K562 (cell line): Measurements from ENCODE around the gene CFAP54. TPM values are rescaled to one million over a fixed set of nuclear protein-coding genes. Genes with fewer than 3 reads are reported as not detected.

ENCODE experiments used
- ATAC-seq: fragments of 200-7000 bp; cut with Tn5 transposase; 3 replicates; pipeline ENCODE4 v1.9.1; 2020; ENCODE audit warnings: moderate library complexity
- BruUV-seq: library from RNA; stranded (reverse); fragments of 400-500 nt; replicated peaks from 2 replicates; lab custom pipeline; 2021; lab: Mats Ljungman, UMichigan
- CTCF ChIA-PET: fragments of 300-600 bp; formaldehyde crosslinking; extraction: SDS; loops from one replicate; lab custom pipeline; 2021; ENCODE audit warnings: low intra/inter-chr PET ratio; lab: Yijun Ruan, JAX
- POLR2A ChIA-PET: fragments of 300-600, 350-650 bp; sonication (Branson Sonifier 250); formaldehyde crosslinking; extraction: SDS; loops from one replicate; lab custom pipeline; 2021; ENCODE audit warnings: antibody characterized with exemption, inconsistent platforms; lab: Yijun Ruan, JAX
- DNase-seq, 4 experiments: peaks; one replicate each; pipeline versions ENCODE4 v3.0.0 to v3.0.0-alpha.2; 2011 to 2018; ENCODE audit warnings: low spot score in 3 of 4, mixed read lengths in 3 of 4; ENCODE audit errors: extremely low read depth in 1 of 4
- FAIRE-seq: peaks from 2 replicates; lab custom pipeline; 2011; peaks lifted over from hg19 to GRCh38; lab: Jason Lieb, UNC
- H2AFZ ChIP-seq: 2 replicates; pipeline ENCODE4 v1.6.0; 2011; ENCODE audit warnings: low read depth, low read length, control low read depth, inconsistent platforms
- H3K27ac ChIP-seq: fragments of 200-600 bp; 3 replicates; pipeline ENCODE4 v1.8.0; 2011; ENCODE audit warnings: low read depth, mild to moderate bottlenecking, control low read depth, inconsistent platforms, low read length, moderate library complexity, mixed read lengths; ENCODE audit errors: extremely low read depth
- H3K27me3 ChIP-seq, 2 experiments: fragments of 300-600 bp in 1 of 2; 2 replicates in 1 of 2; 3 replicates in 1 of 2; pipeline versions ENCODE4 v1.6.0 to v1.8.0; 2011; ENCODE audit warnings: inconsistent platforms in 2 of 2, low read length in 2 of 2, mild to moderate bottlenecking in 1 of 2, mixed read lengths in 1 of 2, moderate library complexity in 1 of 2; ENCODE audit not compliant: control insufficient read depth in 2 of 2, insufficient read depth in 2 of 2
- H3K36me3 ChIP-seq: fragments of 300-600 bp; 3 replicates; pipeline ENCODE4 v1.8.0; 2011; ENCODE audit warnings: mild to moderate bottlenecking, low read length, inconsistent platforms; ENCODE audit not compliant: control insufficient read depth, insufficient read depth
- H3K4me1 ChIP-seq, 2 experiments: fragments of 200-600 bp in 1 of 2; replicated peaks in 1 of 2; 2 replicates in 1 of 2; 3 replicates in 1 of 2; pipeline versions ENCODE4 v1.5.1 to v1.8.0; 2011; ENCODE audit warnings: inconsistent platforms in 2 of 2, low read length in 2 of 2, mild to moderate bottlenecking in 1 of 2, mixed read lengths in 1 of 2, moderate library complexity in 1 of 2; ENCODE audit not compliant: control insufficient read depth in 2 of 2, insufficient read depth in 2 of 2
- H3K4me2 ChIP-seq: 2 replicates; pipeline ENCODE4 v1.6.1; 2011; ENCODE audit warnings: low read length, control low read depth, inconsistent platforms, mixed read lengths; ENCODE audit not compliant: insufficient read depth
- H3K4me3 ChIP-seq: fragments of 200-600 bp; sonication (generic), shearing (Covaris generic); 2 replicates; pipeline ENCODE4 v1.5.1; 2016; ENCODE audit warnings: control low read depth, inconsistent platforms
- H3K79me2 ChIP-seq: fragments of 200-600 bp; 3 replicates; pipeline ENCODE4 v1.8.0; 2011; ENCODE audit warnings: low read length, inconsistent platforms; ENCODE audit not compliant: control insufficient read depth, insufficient read depth
- H3K9ac ChIP-seq, 2 experiments: 2 replicates each; pipeline versions ENCODE4 v1.6.0 to v1.6.1; 2011; ENCODE audit warnings: low read depth in 2 of 2, low read length in 2 of 2, control low read depth in 1 of 2, inconsistent platforms in 1 of 2, mild to moderate bottlenecking in 1 of 2, mixed read lengths in 1 of 2; ENCODE audit not compliant: insufficient read depth in 1 of 2
- H3K9me1 ChIP-seq: one replicate; pipeline ENCODE4 v1.6.0; 2011; ENCODE audit warnings: inconsistent platforms, mild to moderate bottlenecking, low read length, moderate library complexity; ENCODE audit not compliant: control insufficient read depth, insufficient read depth
- H3K9me3 ChIP-seq: replicated peaks from 2 replicates; pipeline ENCODE4 v1.5.1; 2011; ENCODE audit warnings: low read depth, low read length, inconsistent platforms; ENCODE audit not compliant: control insufficient read depth, insufficient read depth
- H4K20me1 ChIP-seq: replicated peaks from 2 replicates; pipeline ENCODE4 v1.6.1; 2011; ENCODE audit warnings: low read length, inconsistent platforms, mixed read lengths; ENCODE audit not compliant: control insufficient read depth, insufficient read depth
- ARID3A ChIP-seq: IDR thresholded peaks from 2 replicates; pipeline ENCODE4 v1.6.1; 2012; ENCODE audit warnings: low read depth, low read length, improper control_type of control experiment, borderline replicate concordance
- DIDO1 ChIP-seq: fragments of 450-650 bp; IDR thresholded peaks from 2 replicates; pipeline ENCODE4 v1.6.1; 2016; ENCODE audit warnings: low read depth, missing biosample characterization, missing genetic modification characterization
- FOXA1 ChIP-seq: fragments of 450-650 bp; IDR thresholded peaks from 2 replicates; pipeline ENCODE4 v1.6.1; 2016; ENCODE audit warnings: mild to moderate bottlenecking, borderline replicate concordance
- GTF2A2 ChIP-seq: IDR thresholded peaks from 2 replicates; pipeline ENCODE4 v1.6.1; 2016; ENCODE audit warnings: mild to moderate bottlenecking, missing genetic modification characterization, missing compliant biosample characterization
- HNRNPLL ChIP-seq: fragments of 200-400 bp; formaldehyde crosslinking; IDR thresholded peaks from 2 replicates; pipeline ENCODE4 v1.6.1; 2017; ENCODE audit warnings: low read length, low read depth, mild to moderate bottlenecking; ENCODE audit not compliant: poor library complexity, severe bottlenecking
- JUNB ChIP-seq: fragments of 450-650 bp; formaldehyde crosslinking; conservative IDR thresholded peaks from 2 replicates; pipeline ENCODE4 v1.4.0; 2020; ENCODE audit warnings: mild to moderate bottlenecking
- MAZ ChIP-seq, 2 experiments: fragments of 450-650 bp in 1 of 2; sonication (generic) in 1 of 2; formaldehyde crosslinking; IDR thresholded peaks in 1 of 2; conservative IDR thresholded peaks in 1 of 2; 2 replicates each; pipeline versions ENCODE4 v1.4.0 to v1.5.0; 2020; ENCODE audit warnings: mild to moderate bottlenecking in 1 of 2, missing genetic modification reagents in 1 of 2
- MIER1 ChIP-seq: fragments of 450-650 bp; IDR thresholded peaks from 2 replicates; pipeline ENCODE4 v1.6.1; 2016; ENCODE audit warnings: antibody characterized with exemption, mild to moderate bottlenecking, low read depth
- SAFB2 ChIP-seq: fragments of 200-400 bp; formaldehyde crosslinking; IDR thresholded peaks from 2 replicates; pipeline ENCODE4 v1.6.1; 2018; ENCODE audit warnings: borderline replicate concordance, low read length, low read depth, moderate library complexity; ENCODE audit not compliant: severe bottlenecking
- SMARCC2 ChIP-seq: fragments of 450-650 bp; IDR thresholded peaks from 2 replicates; pipeline ENCODE4 v1.6.1; 2017; ENCODE audit warnings: antibody characterized with exemption, moderate library complexity, mild to moderate bottlenecking, low read depth
- SOX6 ChIP-seq: fragments of 450-650 bp; IDR thresholded peaks from 2 replicates; pipeline ENCODE4 v1.6.1; 2014; ENCODE audit warnings: mild to moderate bottlenecking
- STAT6 ChIP-seq: sonication (generic); formaldehyde crosslinking; IDR thresholded peaks from 2 replicates; pipeline ENCODE4 v1.8.1; 2023; ENCODE audit warnings: mild to moderate bottlenecking, missing genetic modification reagents
- ZNF174 ChIP-seq: fragments of 250-450 bp; sonication (Bioruptor Pico); IDR thresholded peaks from 2 replicates; pipeline ENCODE4 v1.4.0; 2020; ENCODE audit warnings: mild to moderate bottlenecking
- ZNF217 ChIP-seq: sonication (generic); formaldehyde crosslinking; IDR thresholded peaks from 2 replicates; pipeline ENCODE4 v1.8.0; 2022; ENCODE audit warnings: mild to moderate bottlenecking, missing genetic modification reagents
- ZNF280B ChIP-seq: fragments of 250-450 bp; sonication (Bioruptor Pico); IDR thresholded peaks from 2 replicates; pipeline ENCODE4 v1.5.1; 2021; ENCODE audit warnings: mild to moderate bottlenecking
- ZNF282 ChIP-seq: sonication (generic); formaldehyde crosslinking; IDR thresholded peaks from 2 replicates; pipeline ENCODE4 v1.8.1; 2023; ENCODE audit warnings: missing genetic modification reagents
- WGBS: fragments of 100-300 bp; shearing (Covaris generic); methylation state at CpG from one replicate; pipeline ENCODE4 v1.1.6; 2016; ENCODE audit warnings: low coverage, mixed read lengths; ENCODE audit not compliant: insufficient coverage; ENCODE audit errors: missing lambda C conversion rate; 5-methylcytosine and 5-hydroxymethylcytosine counted together
- in situ Hi-C: fragments of 300-500 bp; cut with MboI; formaldehyde crosslinking; loops from 4 replicates; pipeline ENCODE4 v1.15.0; 2018; ENCODE audit warnings: inconsistent platforms, mixed read lengths
- intact Hi-C: fragments of 100-400 bp; cut with micrococcal nuclease; formaldehyde crosslinking; loops from 2 replicates; pipeline ENCODE4 v1.14.2; 2022
- polyA plus RNA-seq, 8 experiments: library from polyadenylated mRNA; depleted of rRNA in 4 of 8; stranded (reverse) in 5 of 8; unstranded in 3 of 8; fragments of >200 nt; fragmentation: Nextera tagmentation in 2 of 8; fragmentation: Illumina TruSeq in 1 of 8; extraction: Ambion mirVana in 2 of 8; extraction: Trizol in 1 of 8; gene quantifications; 2 replicates each; pipeline versions ENCODE4 v1.2.1 to v1.2.3, GENCODE V29; 2011 to 2014; ENCODE audit warnings: inconsistent platforms in 1 of 8, missing spikeins in 1 of 8
- total RNA-seq, 7 experiments: library from RNA; depleted of rRNA in 6 of 7; stranded (reverse); fragments of >200 nt in 6 of 7; fragmentation: Illumina TruSeq in 2 of 7; extraction: Trizol in 2 of 7; gene quantifications; 2 replicates each; pipeline versions ENCODE4 v1.2.1 to v1.2.3, GENCODE V29; 2011 to 2021; ENCODE audit warnings: low replicate concordance in 1 of 7

CFAP54 gene
- total and polyA plus RNA-seq, 9 of the 15 experiments (the other 6 are each of a cell fraction or from before 2014, with no cell fraction given): 0.03 to 0.23 (median 0.10) TPM; not detected in 3

GRCh38 chr12:96578526-96579125 is 89.2 kb downstream of the CFAP54 start (continued):
- no peak for TF ChIP-seq STAT6 (CRISPR knock-in tag)
- TF ChIP-seq HNRNPLL: no peak
- TF ChIP-seq ARID3A: no peak
- TF ChIP-seq, all 486 proteins: peak for 6

GRCh38 chr12:96585977-96586376 is 96.6 kb downstream of the CFAP54 start:
- H3K9me3 ChIP-seq: no peaks in the 10 kb centered on the region
- H3K27me3 ChIP-seq: no peaks in the 10 kb centered on the region
- H3K36me3 ChIP-seq: no peaks in the 10 kb centered on the region
- H2AFZ ChIP-seq: no peak overlapping the region
- ChIA-PET CTCF (no interaction called here), POLR2A (no interaction called here)
- BruUV-seq: no TSS peak
- in situ Hi-C loops (no loop called here), intact Hi-C loops (no loop called here)
- no peak for FAIRE-seq
- no peak overlapping the region for H3K27ac ChIP-seq
- no peaks in the 10 kb centered on the region for H3K4me1 ChIP-seq
- H3K79me2 ChIP-seq: no peaks in the 10 kb centered on the region
- H3K9me1 ChIP-seq: no peaks in the 10 kb centered on the region
- no peak for DNase-seq
- H3K9ac ChIP-seq: no peak overlapping the region
- WGBS: 0% methylated on average over 1 of the region's 1 CpG
- no peaks in the 10 kb centered on the region for H4K20me1 ChIP-seq
- no peak overlapping the region for H3K4me2 ChIP-seq
- no peak overlapping the region for H3K4me3 ChIP-seq
- ATAC-seq: no peak
- TF ChIP-seq ZNF217 (CRISPR knock-in tag) (no peak), JUNB (CRISPR knock-in tag) (no peak), SOX6 (no peak), FOXA1 (no peak), GTF2A2 (tag) (no peak), DIDO1 (no peak), MAZ (CRISPR knock-in tag; conservative IDR thresholded peaks at IDR 0.05 in 1 of 2, IDR thresholded peaks at IDR 0.05 in 1 of 2) (no peak), SAFB2 (no peak), MIER1 (no peak), ZNF282 (no peak), ZNF174 (no peak), ZNF280B (no peak), SMARCC2 (no peak)
